H1 (cell line): Measurements from ENCODE around the gene DNAH12. TPM values are rescaled to one million over a fixed set of nuclear protein-coding genes. Genes with fewer than 3 reads are reported as not detected.

Source experiments
- CTCF ChIA-PET: fragments of 300-600 bp; sonication (Branson Sonifier 250); formaldehyde crosslinking; loops from one replicate; lab custom pipeline; 2021; ENCODE audit not compliant: partially characterized antibody; lab: Charles Lee
- POLR2A ChIA-PET: fragments of 300-600 bp; sonication (Branson Sonifier 250); formaldehyde crosslinking; loops from one replicate; lab custom pipeline; 2021; ENCODE audit warnings: inconsistent platforms; ENCODE audit not compliant: partially characterized antibody; lab: Charles Lee
- DNase-seq, 2 experiments: peaks; one replicate each; pipeline versions ENCODE4 v3.0.0 to v3.0.0-alpha.2; 2010 to 2022; ENCODE audit warnings: low spot score in 2 of 2, low read depth in 1 of 2, mixed read lengths in 1 of 2
- FAIRE-seq: peaks from 2 replicates; lab custom pipeline; 2011; peaks lifted over from hg19 to GRCh38; lab: Jason Lieb, UNC
- H2AFZ ChIP-seq: 2 replicates; pipeline ENCODE4 v1.8.1; 2012; ENCODE audit warnings: low read length, inconsistent platforms
- H2AK5ac ChIP-seq: 2 replicates; pipeline ENCODE4 v1.6.1; 2013; ENCODE audit warnings: low read depth, low read length
- H2BK120ac ChIP-seq: replicated peaks from 2 replicates; pipeline ENCODE3; 2013; ENCODE audit warnings: low read depth, low read length, inconsistent platforms
- H2BK12ac ChIP-seq: 2 replicates; pipeline ENCODE4 v1.6.1; 2013; ENCODE audit warnings: low read depth, low read length
- H2BK15ac ChIP-seq: 2 replicates; pipeline ENCODE4 v1.6.1; 2013; ENCODE audit warnings: low read length
- H2BK20ac ChIP-seq: 2 replicates; pipeline ENCODE4 v1.6.1; 2013; ENCODE audit warnings: low read length
- H2BK5ac ChIP-seq: 2 replicates; pipeline ENCODE4 v1.6.1; 2013; ENCODE audit warnings: low read depth, low read length
- H3K14ac ChIP-seq: 2 replicates; pipeline ENCODE4 v1.6.1; 2013; ENCODE audit warnings: inconsistent platforms; ENCODE audit not compliant: insufficient read length
- H3K18ac ChIP-seq: 2 replicates; pipeline ENCODE4 v1.6.1; 2013; ENCODE audit warnings: low read length; ENCODE audit errors: extremely low read depth
- H3K23ac ChIP-seq: 2 replicates; pipeline ENCODE4 v1.6.1; 2013; ENCODE audit warnings: inconsistent platforms; ENCODE audit not compliant: insufficient read length
- H3K23me2 ChIP-seq: 2 replicates; pipeline ENCODE4 v1.6.1; 2013; ENCODE audit warnings: low read depth, low read length
- H3K27ac ChIP-seq: 2 replicates; pipeline ENCODE4 v1.6.1; 2011; ENCODE audit warnings: low read depth, low read length, inconsistent platforms
- H3K27me3 ChIP-seq, 4 experiments: replicated peaks in 1 of 4; 1 replicate in 1 of 4; 2 replicates in 3 of 4; pipeline versions ENCODE4 v1.6.1 to v1.8.1; 2011 to 2013; ENCODE audit warnings: low read length in 3 of 4, mild to moderate bottlenecking in 3 of 4, inconsistent platforms in 2 of 4, mixed read lengths in 2 of 4, moderate library complexity in 1 of 4; ENCODE audit not compliant: control insufficient read depth in 3 of 4, insufficient read depth in 3 of 4; ENCODE audit errors: extremely low read depth in 1 of 4
- H3K36me3 ChIP-seq, 4 experiments: 2 replicates each; pipeline versions ENCODE4 v1.6.1 to v1.8.1; 2011 to 2013; ENCODE audit warnings: mild to moderate bottlenecking in 4 of 4, low read length in 3 of 4, moderate library complexity in 2 of 4, control low read depth in 1 of 4, inconsistent platforms in 1 of 4; ENCODE audit not compliant: insufficient read depth in 4 of 4, control insufficient read depth in 2 of 4
- H3K4ac ChIP-seq: replicated peaks from 2 replicates; pipeline ENCODE3; 2013; ENCODE audit warnings: low read length, low read depth, mixed read lengths, inconsistent platforms; ENCODE audit not compliant: insufficient read length
- H3K4me1 ChIP-seq, 4 experiments: replicated peaks in 1 of 4; 1 replicate in 1 of 4; 2 replicates in 3 of 4; pipeline versions ENCODE4 v1.6.1 to v1.8.1; 2011 to 2013; ENCODE audit warnings: low read length in 3 of 4, inconsistent platforms in 2 of 4, mixed read lengths in 1 of 4; ENCODE audit not compliant: insufficient read depth in 4 of 4, control insufficient read depth in 3 of 4
- H3K4me2 ChIP-seq, 2 experiments: 2 replicates each; pipeline versions ENCODE4 v1.6.1 to v1.8.1; 2011 to 2013; ENCODE audit warnings: low read depth in 2 of 2, low read length in 2 of 2, control low read depth in 1 of 2, inconsistent platforms in 1 of 2, mild to moderate bottlenecking in 1 of 2; ENCODE audit not compliant: insufficient read depth in 1 of 2
- H3K4me3 ChIP-seq, 4 experiments: fragments of 200-600, 300-600 bp in 1 of 4; sonication (generic), shearing (Covaris generic), sonication (Bioruptor Twin) in 1 of 4; 2 replicates each; pipeline versions ENCODE4 v1.5.1 to v1.8.1; 2011 to 2016; ENCODE audit warnings: low read length in 4 of 4, low read depth in 3 of 4, control low read depth in 2 of 4, inconsistent platforms in 2 of 4, mild to moderate bottlenecking in 2 of 4, mixed read lengths in 1 of 4, moderate library complexity in 1 of 4; ENCODE audit not compliant: insufficient read depth in 2 of 4; ENCODE audit errors: extremely low read depth in 1 of 4
- H3K56ac ChIP-seq: replicated peaks from 2 replicates; pipeline ENCODE3; 2013; ENCODE audit warnings: low read depth, mild to moderate bottlenecking, mixed read lengths, low read length, inconsistent platforms; ENCODE audit not compliant: insufficient read length
- H3K79me1 ChIP-seq: 2 replicates; pipeline ENCODE4 v1.6.1; 2013; ENCODE audit warnings: low read depth, low read length, control low read depth
- H3K79me2 ChIP-seq, 2 experiments: 2 replicates each; pipeline versions ENCODE4 v1.6.1 to v1.8.1; 2012 to 2013; ENCODE audit warnings: low read length in 2 of 2, mild to moderate bottlenecking in 2 of 2, inconsistent platforms in 1 of 2; ENCODE audit not compliant: insufficient read depth in 2 of 2, control insufficient read depth in 1 of 2
- H3K9ac ChIP-seq, 4 experiments: replicated peaks in 1 of 4; 1 replicate in 1 of 4; 2 replicates in 3 of 4; pipeline versions ENCODE4 v1.6.1 to v1.8.1; 2011 to 2013; ENCODE audit warnings: low read depth in 3 of 4, low read length in 3 of 4, control low read depth in 2 of 4, mild to moderate bottlenecking in 2 of 4, moderate library complexity in 2 of 4, inconsistent platforms in 1 of 4; ENCODE audit errors: extremely low read depth in 1 of 4
- H3K9me3 ChIP-seq, 2 experiments: 2 replicates each; pipeline versions ENCODE4 v1.6.1 to v1.8.1; 2012 to 2013; ENCODE audit warnings: mild to moderate bottlenecking in 2 of 2, moderate library complexity in 2 of 2, control low read depth in 1 of 2, inconsistent platforms in 1 of 2, low read depth in 1 of 2, low read length in 1 of 2, mixed read lengths in 1 of 2; ENCODE audit not compliant: insufficient read depth in 2 of 2
- H4K20me1 ChIP-seq, 2 experiments: replicated peaks in 1 of 2; 2 replicates each; pipeline versions ENCODE3 to v1.8.1; 2011 to 2013; ENCODE audit warnings: inconsistent platforms in 2 of 2, low read length in 2 of 2, mild to moderate bottlenecking in 1 of 2; ENCODE audit not compliant: insufficient read depth in 2 of 2, control insufficient read depth in 1 of 2
- H4K5ac ChIP-seq: 2 replicates; pipeline ENCODE4 v1.6.1; 2013; ENCODE audit warnings: low read length, low read depth, mixed read lengths, inconsistent platforms; ENCODE audit not compliant: insufficient read length
- H4K8ac ChIP-seq: 2 replicates; pipeline ENCODE4 v1.8.0; 2013; ENCODE audit warnings: mild to moderate bottlenecking, moderate library complexity, low read length, inconsistent platforms; ENCODE audit not compliant: insufficient read depth; ENCODE audit errors: extremely low read depth
- H4K91ac ChIP-seq: replicated peaks from 2 replicates; pipeline ENCODE3; 2013; ENCODE audit warnings: low read length, mixed read lengths, inconsistent platforms; ENCODE audit not compliant: insufficient read length
- ATF3 ChIP-seq: IDR thresholded peaks from 2 replicates; pipeline ENCODE4 v1.6.1; 2011; ENCODE audit warnings: low read depth, mild to moderate bottlenecking, low read length; ENCODE audit not compliant: insufficient read depth
- EZH2 ChIP-seq: fragments of 200-600 bp; sonication (generic); IDR thresholded peaks from 2 replicates; pipeline ENCODE4 v1.7.1; 2012; ENCODE audit warnings: low read depth, mild to moderate bottlenecking, moderate library complexity, low read length, inconsistent platforms; ENCODE audit not compliant: severe bottlenecking
- HDAC2 ChIP-seq, 2 experiments: fragments of 300-600 bp in 1 of 2; sonication (generic) in 1 of 2; IDR thresholded peaks; 2 replicates each; pipeline ENCODE4 v1.6.1; 2011 to 2012; ENCODE audit warnings: low read depth in 2 of 2, low read length in 2 of 2, mild to moderate bottlenecking in 2 of 2, moderate library complexity in 2 of 2, borderline replicate concordance in 1 of 2, inconsistent platforms in 1 of 2
- WGBS, 2 experiments: shearing (Covaris generic) in 1 of 2; methylation state at CpG; one replicate each; pipeline versions ENCODE4 v1.1.6 to v1.1.7; 2013 to 2015; ENCODE audit warnings: low lambda C conversion rate in 2 of 2, mixed read lengths in 2 of 2, inconsistent platforms in 1 of 2, low coverage in 1 of 2, missing lambda C conversion rate in 1 of 2; ENCODE audit not compliant: insufficient replicate concordance in 2 of 2, insufficient coverage in 1 of 2, insufficient read length in 1 of 2; ENCODE audit errors: extremely low coverage in 1 of 2, missing lambda C conversion rate in 1 of 2; 5-methylcytosine and 5-hydroxymethylcytosine counted together
- polyA plus RNA-seq, 7 experiments: library from polyadenylated mRNA; depleted of rRNA in 3 of 7; stranded (reverse) in 5 of 7; unstranded in 2 of 7; fragments of >200 nt in 5 of 7; fragments of 200-250 nt in 2 of 7; gene quantifications; 1 replicate in 5 of 7; 2 replicates in 1 of 7; 4 replicates in 1 of 7; pipeline versions ENCODE4 v1.2.1 to v1.2.3, GENCODE V29; 2011 to 2013; ENCODE audit warnings: missing spikeins in 2 of 7, mixed read lengths in 2 of 7
- total RNA-seq: library from RNA; stranded (reverse); fragmentation: NEBNext Ultra II Directional; extraction: Animal tissue kit (Norgen Biotek cat#: 25700); gene quantifications from 2 replicates; pipeline ENCODE4 v1.2.1, GENCODE V29; 2021

Gene DNAH12
- total and polyA plus RNA-seq, 2 of the 8 experiments (the other 6 are each of a cell fraction or from before 2014, with no cell fraction given), result not detected

GRCh38 chr3:57252404-57252803, 291.7 kb downstream of the DNAH12 start:
- Histone ChIP-seq H2BK20ac (no peak overlapping the region), H3K4me2 (no peak overlapping the region), H4K8ac (no peak overlapping the region), H3K23me2 (no peaks in the 10 kb centered on the region), H3K18ac (no peak overlapping the region), H3K4ac (no peak overlapping the region), H3K27me3 (no peaks in the 10 kb centered on the region), H3K4me1 (no peaks in the 10 kb centered on the region), H3K4me3 (no peak overlapping the region), H3K79me2 (no peaks in the 10 kb centered on the region), H2BK12ac (no peak overlapping the region), H3K36me3 (peaks cover 0 to 7% (median 4%) of the 10 kb centered on the region in 4 experiments; a peak in 5 of 8 replicates), H3K9me3 (no peaks in the 10 kb centered on the region), H2BK15ac (no peak overlapping the region), H3K9ac (no peak overlapping the region), H4K91ac (no peak overlapping the region), H3K27ac (no peak overlapping the region), H4K20me1 (peaks cover 1 to 2% of the 10 kb centered on the region in 2 experiments), H4K5ac (no peak overlapping the region), H3K79me1 (no peaks in the 10 kb centered on the region), H2BK5ac (no peak overlapping the region), H3K56ac (no peak overlapping the region), H3K23ac (no peak overlapping the region), H2AFZ (no peak overlapping the region), H2BK120ac (no peak overlapping the region), H2AK5ac (no peak overlapping the region), H3K14ac (no peak overlapping the region)
- CTCF ChIA-PET, result no interaction called here
- DNase-seq, result no peak
- no peak for FAIRE-seq
- POLR2A ChIA-PET, result no interaction called here
- 94% methylated on average over 1 of the region's 1 CpG; no CpG with 5 or more reads in 1 of the 2 experiments for WGBS, 2 experiments
- TF ChIP-seq EZH2 (no peak), ATF3 (no peak), HDAC2 (IDR thresholded peaks at IDR 0.05; ENCODE audit: borderline replicate concordance in 1 of 2, low read depth in 2 of 2, low read length in 2 of 2) (no peak)
